Kidney (tissue), 14 donors: Measurements from ENCODE around the gene ABCG1. TPM values are rescaled to one million over a fixed set of nuclear protein-coding genes. Genes with fewer than 3 reads are reported as not detected.

Experiments
- DNase-seq, 5 donors: peaks; one replicate each; pipeline ENCODE4 v3.0.0-alpha.2; 2013 to 2020
- FAIRE-seq: peaks from 2 replicates; lab custom pipeline; 2012; peaks lifted over from hg19 to GRCh38; lab: Jason Lieb, UNC
- H3K27ac ChIP-seq, 2 donors: one replicate each; pipeline ENCODE4 v1.7.0; 2013; ENCODE audit warnings: low read depth in 2 of 2, low read length in 2 of 2, inconsistent platforms in 1 of 2
- H3K27me3 ChIP-seq: one replicate; pipeline ENCODE4 v1.7.1; 2013; ENCODE audit warnings: low read length, inconsistent platforms; ENCODE audit not compliant: control insufficient read depth, insufficient read depth
- H3K36me3 ChIP-seq, 3 donors: one replicate each; pipeline versions ENCODE4 v1.7.0 to v1.7.1; 2013; ENCODE audit warnings: low read length in 3 of 3, control low read depth in 1 of 3, inconsistent platforms in 1 of 3; ENCODE audit not compliant: insufficient read depth in 3 of 3, control insufficient read depth in 2 of 3
- H3K4me1 ChIP-seq, 3 donors: one replicate each; pipeline versions ENCODE4 v1.7.0 to v1.7.1; 2013; ENCODE audit warnings: low read length in 3 of 3, inconsistent platforms in 1 of 3, low read depth in 1 of 3; ENCODE audit not compliant: control insufficient read depth in 2 of 3, insufficient read depth in 2 of 3
- H3K4me3 ChIP-seq, 3 donors: one replicate each; pipeline versions ENCODE4 v1.7.0 to v1.8.1; 2013; ENCODE audit warnings: low read length in 3 of 3, control low read depth in 1 of 3, inconsistent platforms in 1 of 3
- H3K9ac ChIP-seq, 3 donors: one replicate each; pipeline versions ENCODE4 v1.7.0 to v1.7.1; 2013; ENCODE audit warnings: low read length in 3 of 3, control low read depth in 1 of 3, inconsistent platforms in 1 of 3
- H3K9me3 ChIP-seq, 3 donors: one replicate each; pipeline versions ENCODE4 v1.7.0 to v1.7.1; 2013; ENCODE audit warnings: low read length in 3 of 3, control low read depth in 1 of 3, inconsistent platforms in 1 of 3; ENCODE audit not compliant: control insufficient read depth in 2 of 3, insufficient read depth in 1 of 3
- intact Hi-C: fragments of 100-400 bp; cut with DNase I; formaldehyde crosslinking; loops from one replicate; pipeline ENCODE4 v1.11.1; 2022
- polyA plus RNA-seq: library from polyadenylated mRNA; stranded (reverse); fragments of 350-450 nt; fragmentation: Illumina TruSeq; extraction: RNeasy Lipid Tissue Mini Kit (QIAGEN cat#74804); gene quantifications from one replicate; pipeline ENCODE4 v1.2.3, GENCODE V29; 2014; ENCODE audit warnings: low read depth, low replicate concordance; ENCODE audit not compliant: insufficient read depth
- total RNA-seq: library from RNA; stranded (reverse); fragmentation: NEBNext Ultra II Directional; extraction: Animal tissue kit (Norgen Biotek cat#: 25700); gene quantifications from one replicate; pipeline ENCODE4 v1.2.1, GENCODE V29; 2021
- TF ChIP-seq, protein P1 (sequence below): IDR thresholded peaks from 3 replicates; pipeline ENCODE4 v1.5.1; 2012; ENCODE audit warnings: mild to moderate bottlenecking, moderate library complexity, borderline replicate concordance; ENCODE audit not compliant: insufficient read depth; ENCODE audit errors: extremely low read depth
- donor health status: control.
- donor health status: control.
- donor health status: control.
- donor health status: control.
- donor health status: control.
- donor health status: DM: yes; HTN: yes; CAD: no.
- donor health status: Normal renal cell carcinoma (clear cell type).

The ABCG1 gene
- total and polyA plus RNA-seq, 2 donors from 2014 or later: 5.6 to 27.6 TPM

DNA sequence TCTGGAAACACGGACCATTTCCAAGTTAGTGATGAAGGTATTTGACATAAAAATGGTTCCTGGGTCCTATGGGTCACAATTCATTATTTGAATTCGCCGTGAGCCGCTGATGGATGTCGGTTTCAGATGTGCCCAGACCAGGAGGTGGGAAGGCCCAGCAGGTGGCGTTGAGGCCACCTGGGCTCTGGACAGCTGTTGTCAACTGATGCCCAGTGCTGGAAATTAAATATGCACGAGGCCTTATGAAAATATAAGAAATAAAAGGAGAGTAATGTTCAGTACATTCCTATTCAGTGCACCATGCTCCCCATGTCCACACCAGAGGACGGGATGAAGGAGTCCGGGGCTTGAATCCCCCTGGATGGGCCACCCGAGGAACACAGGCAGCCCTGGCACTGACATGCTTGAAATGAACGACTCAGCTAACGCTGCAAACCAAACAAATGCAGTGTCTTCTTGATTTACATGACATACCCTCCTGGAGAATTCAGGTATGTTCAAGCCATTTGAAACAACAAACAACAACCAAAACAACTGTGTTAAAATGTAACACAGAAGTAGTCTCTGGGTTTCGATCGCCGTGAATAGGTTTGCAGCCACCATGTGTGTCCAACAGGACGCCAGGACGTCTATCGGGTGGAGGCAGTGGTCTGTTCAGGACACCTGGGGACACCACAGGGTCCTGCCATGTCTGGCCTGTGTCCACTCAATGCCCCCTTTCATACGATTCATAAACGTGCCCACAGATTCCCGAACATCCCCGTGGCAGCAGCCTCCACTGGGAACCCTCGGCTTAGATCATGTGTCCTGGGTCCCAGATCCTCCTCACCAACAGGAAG, 90.2 kb downstream of the ABCG1 start:
- no peak overlapping the region for H3K27ac ChIP-seq
- no peak overlapping the region for H3K4me3 ChIP-seq
- H3K4me1 ChIP-seq: peaks cover 0 to 3% (median 0%) of the 10 kb centered on the region in 3 donors
- TF ChIP-seq, protein P1, sequence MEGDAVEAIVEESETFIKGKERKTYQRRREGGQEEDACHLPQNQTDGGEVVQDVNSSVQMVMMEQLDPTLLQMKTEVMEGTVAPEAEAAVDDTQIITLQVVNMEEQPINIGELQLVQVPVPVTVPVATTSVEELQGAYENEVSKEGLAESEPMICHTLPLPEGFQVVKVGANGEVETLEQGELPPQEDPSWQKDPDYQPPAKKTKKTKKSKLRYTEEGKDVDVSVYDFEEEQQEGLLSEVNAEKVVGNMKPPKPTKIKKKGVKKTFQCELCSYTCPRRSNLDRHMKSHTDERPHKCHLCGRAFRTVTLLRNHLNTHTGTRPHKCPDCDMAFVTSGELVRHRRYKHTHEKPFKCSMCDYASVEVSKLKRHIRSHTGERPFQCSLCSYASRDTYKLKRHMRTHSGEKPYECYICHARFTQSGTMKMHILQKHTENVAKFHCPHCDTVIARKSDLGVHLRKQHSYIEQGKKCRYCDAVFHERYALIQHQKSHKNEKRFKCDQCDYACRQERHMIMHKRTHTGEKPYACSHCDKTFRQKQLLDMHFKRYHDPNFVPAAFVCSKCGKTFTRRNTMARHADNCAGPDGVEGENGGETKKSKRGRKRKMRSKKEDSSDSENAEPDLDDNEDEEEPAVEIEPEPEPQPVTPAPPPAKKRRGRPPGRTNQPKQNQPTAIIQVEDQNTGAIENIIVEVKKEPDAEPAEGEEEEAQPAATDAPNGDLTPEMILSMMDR: no peak
- FAIRE-seq (no peak), DNase-seq (no peak)
- H3K9me3 ChIP-seq: no peaks in the 10 kb centered on the region
- intact Hi-C loops: no loop called here
- no peaks in the 10 kb centered on the region for H3K27me3 ChIP-seq
- no peak overlapping the region for H3K9ac ChIP-seq
- no peaks in the 10 kb centered on the region for H3K36me3 ChIP-seq

DNA sequence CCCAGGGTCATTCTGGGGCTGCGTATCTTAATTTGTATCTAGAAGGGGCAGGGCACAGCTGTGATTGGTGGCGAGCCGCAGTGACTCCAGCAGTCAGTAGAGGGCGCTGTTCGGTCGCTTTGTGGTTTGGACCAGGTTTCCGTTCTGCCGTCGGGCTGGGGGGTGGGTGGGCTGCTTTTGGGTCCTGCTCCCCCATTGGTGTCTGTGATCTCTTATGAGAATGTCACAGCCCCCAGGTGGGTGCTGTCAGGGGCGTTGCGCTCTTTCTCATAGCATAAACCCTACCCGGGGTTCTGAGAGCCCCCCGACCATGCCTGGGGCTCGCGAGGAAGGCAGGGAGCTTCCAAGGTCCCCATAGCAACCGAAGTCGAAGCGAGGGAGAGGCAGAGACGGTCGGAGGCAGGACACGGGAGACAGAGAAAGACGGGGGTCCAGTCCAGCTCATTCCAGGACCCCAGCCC, 90.8 kb downstream of the ABCG1 start:
- H3K4me1 ChIP-seq: peaks cover 0 to 3% (median 0%) of the 10 kb centered on the region in 3 donors
- H3K9ac ChIP-seq: no peak overlapping the region
- intact Hi-C loops: no loop called here
- H3K27me3 ChIP-seq: no peaks in the 10 kb centered on the region
- DNase-seq (peak; percentile 75 to 86 (median 81)), FAIRE-seq (no peak)
- no peaks in the 10 kb centered on the region for H3K36me3 ChIP-seq
- H3K9me3 ChIP-seq: no peaks in the 10 kb centered on the region
- TF ChIP-seq, protein P1: peak; percentile 66
- no peak overlapping the region for H3K27ac ChIP-seq
- H3K4me3 ChIP-seq: no peak overlapping the region

DNA sequence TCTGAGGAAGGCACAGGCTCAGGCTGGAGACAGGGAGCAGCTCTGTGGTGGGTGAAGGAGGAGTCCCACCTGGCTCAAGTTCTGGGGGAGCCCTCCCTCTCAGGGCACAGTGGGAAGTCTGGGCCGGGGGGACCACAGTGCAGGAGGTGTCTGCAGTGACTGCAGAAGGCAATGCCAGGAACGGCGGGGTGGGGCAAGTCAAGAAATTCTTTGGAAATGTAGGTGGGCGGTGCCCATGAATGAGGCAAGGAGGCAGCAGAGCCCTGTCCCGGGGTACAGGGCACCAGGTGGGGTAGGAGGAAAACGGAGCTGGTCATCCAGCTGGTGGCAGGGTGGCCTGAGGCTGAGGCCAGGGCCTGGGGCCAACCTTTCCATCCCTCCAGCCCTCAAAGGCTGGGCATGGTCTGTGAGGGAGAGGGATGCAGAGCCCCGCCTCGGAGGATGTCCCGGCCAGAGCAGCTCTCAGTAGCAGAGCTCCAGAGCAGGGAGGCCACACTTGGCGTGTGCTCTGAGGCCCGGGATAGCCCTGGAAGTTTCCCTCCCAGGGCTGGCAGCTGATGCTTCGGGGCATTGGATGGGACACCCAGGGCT, 91.6 kb downstream of the ABCG1 start:
- Histone ChIP-seq H3K9me3 (no peaks in the 10 kb centered on the region), H3K27me3 (no peaks in the 10 kb centered on the region), H3K36me3 (no peaks in the 10 kb centered on the region), H3K4me3 (no peak overlapping the region), H3K27ac (no peak overlapping the region), H3K9ac (no peak overlapping the region), H3K4me1 (peaks cover 0 to 3% (median 0%) of the 10 kb centered on the region in 3 donors)
- DNase-seq: peak in 2 of 5 donors; percentile 46 to 61
- TF ChIP-seq, protein P1: no peak
- intact Hi-C loops: no loop called here
- no peak for FAIRE-seq
